Upper lobe of left lung (tissue), 6 donors: ENCODE measurements around the gene GABRD. TPM values are rescaled to one million over a fixed set of nuclear protein-coding genes. Genes with fewer than 3 reads are reported as not detected.

ENCODE experiments used
- ATAC-seq, 2 donors: fragments of 200-7000 bp; cut with Tn5 transposase; one replicate each; pipeline ENCODE4 v1.9.1; 2022; ENCODE audit warnings: mild to moderate bottlenecking in 2 of 2, moderate library complexity in 2 of 2; ENCODE audit not compliant: low FRiP score in 2 of 2
- DNase-seq, 2 donors: peaks; one replicate each; pipeline ENCODE4 v3.0.0-alpha.2; 2019 to 2020
- H3K27ac ChIP-seq, 4 donors: fragments of 200-600 bp; sonication (generic); one replicate each; pipeline ENCODE4 v1.5.1; 2016 to 2019
- H3K27me3 ChIP-seq, 4 donors: fragments of 200-600 bp; sonication (generic); one replicate each; pipeline ENCODE4 v1.5.1; 2017 to 2019
- H3K36me3 ChIP-seq, 4 donors: fragments of 200-600 bp; sonication (generic); one replicate each; pipeline ENCODE4 v1.5.1; 2016 to 2019
- H3K4me1 ChIP-seq, 4 donors: fragments of 200-600 bp; sonication (generic); one replicate each; pipeline ENCODE4 v1.5.1; 2018 to 2019
- H3K4me3 ChIP-seq, 4 donors: fragments of 200-600 bp; sonication (generic); one replicate each; pipeline ENCODE4 v1.5.1; 2017 to 2019; ENCODE audit warnings: mild to moderate bottlenecking in 2 of 4, moderate library complexity in 1 of 4
- H3K9me3 ChIP-seq, 4 donors: fragments of 200-600 bp; sonication (generic); one replicate each; pipeline ENCODE4 v1.5.1; 2018 to 2019
- EP300 ChIP-seq, 4 donors: sonication (generic); formaldehyde crosslinking; IDR thresholded peaks; one replicate each; pipeline ENCODE4 v1.5.1; 2017; ENCODE audit warnings: antibody characterized with exemption in 4 of 4, control low read depth in 2 of 4
- POLR2A ChIP-seq, 4 donors: fragments of 450-650 bp; IDR thresholded peaks; one replicate each; pipeline ENCODE4 v1.5.1; 2016 to 2017; ENCODE audit warnings: antibody characterized with exemption in 4 of 4, mild to moderate bottlenecking in 2 of 4
- POLR2AphosphoS5 ChIP-seq, 2 donors: sonication (generic); formaldehyde crosslinking; IDR thresholded peaks; one replicate each; pipeline ENCODE4 v1.5.1; 2017; ENCODE audit warnings: antibody characterized with exemption in 2 of 2
- WGBS, 2 donors: methylation state at CpG; one replicate each; pipeline ENCODE4 v1.1.5; 2017 to 2018; 5-methylcytosine and 5-hydroxymethylcytosine counted together
- total RNA-seq, 6 donors: library from RNA; depleted of rRNA in 4 of 6; stranded (reverse); fragments of >200 nt in 4 of 6; gene quantifications; one replicate each; pipeline versions ENCODE4 v1.1.0 to v1.2.1, GENCODE V29; 2016 to 2021
- TF ChIP-seq, protein P1 (sequence below), 6 experiments: fragments of 450-650 bp in 4 of 6; fragments of 200-600 bp in 2 of 6; sonication (generic) in 2 of 6; IDR thresholded peaks; one replicate each; pipeline ENCODE4 v1.5.1; 2016 to 2019; ENCODE audit warnings: antibody characterized with exemption in 6 of 6
- donor health status: DM: no; HTN: no; CAD: no; lungs with moderate emphysema.
- donor health status: DM: no; HTN: yes; CAD: no; lungs with severe emphysema.

The GABRD gene
- total RNA-seq, 6 donors from 2014 or later = 0.26 to 8.2 (median 1.2) TPM; not detected in 3

- Histone ChIP-seq H3K36me3 (no peaks in the 10 kb centered on the region), H3K9me3 (no peaks in the 10 kb centered on the region), H3K4me1 (peaks cover 19 to 59% (median 28%) of the 10 kb centered on the region in 4 donors), H3K27ac (peak overlapping the region in 3 of 4 donors; percentile 24 to 90 (median 87)), H3K27me3 (peaks cover 0 to 19% (median 7%) of the 10 kb centered on the region in 4 donors), H3K4me3 (peak overlapping the region; percentile 41 to 70 (median 64))
- 42 to 43% methylated on average over 8 to 14 of the region's 14 CpGs for WGBS, 2 donors
- peak in 1 of 2 donors; percentile 58 for ATAC-seq
- TF ChIP-seq, protein P1, sequence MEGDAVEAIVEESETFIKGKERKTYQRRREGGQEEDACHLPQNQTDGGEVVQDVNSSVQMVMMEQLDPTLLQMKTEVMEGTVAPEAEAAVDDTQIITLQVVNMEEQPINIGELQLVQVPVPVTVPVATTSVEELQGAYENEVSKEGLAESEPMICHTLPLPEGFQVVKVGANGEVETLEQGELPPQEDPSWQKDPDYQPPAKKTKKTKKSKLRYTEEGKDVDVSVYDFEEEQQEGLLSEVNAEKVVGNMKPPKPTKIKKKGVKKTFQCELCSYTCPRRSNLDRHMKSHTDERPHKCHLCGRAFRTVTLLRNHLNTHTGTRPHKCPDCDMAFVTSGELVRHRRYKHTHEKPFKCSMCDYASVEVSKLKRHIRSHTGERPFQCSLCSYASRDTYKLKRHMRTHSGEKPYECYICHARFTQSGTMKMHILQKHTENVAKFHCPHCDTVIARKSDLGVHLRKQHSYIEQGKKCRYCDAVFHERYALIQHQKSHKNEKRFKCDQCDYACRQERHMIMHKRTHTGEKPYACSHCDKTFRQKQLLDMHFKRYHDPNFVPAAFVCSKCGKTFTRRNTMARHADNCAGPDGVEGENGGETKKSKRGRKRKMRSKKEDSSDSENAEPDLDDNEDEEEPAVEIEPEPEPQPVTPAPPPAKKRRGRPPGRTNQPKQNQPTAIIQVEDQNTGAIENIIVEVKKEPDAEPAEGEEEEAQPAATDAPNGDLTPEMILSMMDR (IDR thresholded peaks at IDR 0.05) = peak; percentile 10 to 79 (median 50)
- TF ChIP-seq POLR2AphosphoS5 (IDR thresholded peaks at IDR 0.05) (no peak), POLR2A (IDR thresholded peaks at IDR 0.05) (no peak)
- peak; percentile 46 to 60 for DNase-seq
Observed at GRCh38 chr1:2049225-2049717, 30.1 kb downstream of the GABRD start.

GRCh38 chr1:2049718-2050431, 30.7 kb downstream of the GABRD start, which contains the start of gene PRKCZ:
Gene PRKCZ, plus strand, starts transcription at chr1:2050411. Its CDS starts 220 bp downstream, at chr1:2050631.
- DNase-seq = peak; percentile 92 to 99
- H3K9me3 ChIP-seq = no peaks in the 10 kb centered on the region
- H3K4me3 ChIP-seq = peak within 1 kb of the TSS; percentile 42 to 70 (median 64)
- H3K4me1 ChIP-seq = peaks cover 14 to 53% (median 26%) of the 10 kb centered on the region in 4 donors
- WGBS, 2 donors = 5% methylated on average over 18 of the region's 83 CpGs; no CpG with 5 or more reads in 1 of the 2 donors
- ATAC-seq = peak; percentile 79 to 88
- peaks cover 0 to 19% (median 7%) of the 10 kb centered on the region in 4 donors for H3K27me3 ChIP-seq
- no peaks in the 10 kb centered on the region for H3K36me3 ChIP-seq
- peak within 1 kb of the TSS; percentile 83 to 90 (median 88) for H3K27ac ChIP-seq
- TF ChIP-seq POLR2A (IDR thresholded peaks at IDR 0.05) = peak in 3 of 4 donors; percentile 21 to 69 (median 42)
- TF ChIP-seq POLR2AphosphoS5 (IDR thresholded peaks at IDR 0.05) = peak in 1 of 2 donors; percentile 17
- TF ChIP-seq EP300 (IDR thresholded peaks at IDR 0.05) = no peak
- TF ChIP-seq, protein P1 (IDR thresholded peaks at IDR 0.05) = no peak

DNA sequence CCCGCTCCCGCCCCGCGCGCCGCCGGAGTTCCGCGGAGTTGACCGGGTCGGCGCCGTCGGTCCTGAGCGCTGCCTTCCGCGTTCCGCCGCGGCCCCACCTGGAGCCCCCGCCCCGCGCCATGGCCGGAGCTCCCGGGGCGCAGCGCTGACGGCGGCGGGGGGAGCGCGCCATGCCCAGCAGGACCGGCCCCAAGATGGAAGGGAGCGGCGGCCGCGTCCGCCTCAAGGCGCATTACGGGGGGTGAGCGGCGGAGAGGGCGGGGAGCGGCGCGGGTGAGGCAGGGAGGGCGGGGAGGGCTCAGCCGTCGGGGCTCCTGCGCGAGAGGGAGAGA, 31.3 kb downstream of the GABRD start:
- Histone ChIP-seq H3K4me1 (peaks cover 10 to 48% (median 21%) of the 10 kb centered on the region in 4 donors), H3K27me3 (peaks cover 0 to 19% (median 7%) of the 10 kb centered on the region in 4 donors), H3K4me3 (peak overlapping the region; percentile 42 to 70 (median 64)), H3K36me3 (peaks cover 0 to 2% (median under 1%) of the 10 kb centered on the region in 4 donors), H3K9me3 (no peaks in the 10 kb centered on the region), H3K27ac (peak overlapping the region; percentile 81 to 90 (median 85))
- no peak for DNase-seq
- no peak for ATAC-seq
- TF ChIP-seq, protein P1 (IDR thresholded peaks at IDR 0.05) = no peak
- TF ChIP-seq POLR2A (IDR thresholded peaks at IDR 0.05) = peak in 2 of 4 donors; percentile 38 to 58
- WGBS, 2 donors = 0% methylated on average over 3 to 7 of the region's 51 CpGs

GRCh38 chr1:2050793-2051682, 31.9 kb downstream of the GABRD start:
- Histone ChIP-seq H3K4me1 (peaks cover 10 to 47% (median 20%) of the 10 kb centered on the region in 4 donors), H3K27ac (peak overlapping the region; percentile 81 to 90 (median 85)), H3K27me3 (peaks cover 0 to 19% (median 7%) of the 10 kb centered on the region in 4 donors), H3K36me3 (peaks cover 0 to 8% (median 4%) of the 10 kb centered on the region in 4 donors), H3K4me3 (peak overlapping the region; percentile 42 to 70 (median 64)), H3K9me3 (no peaks in the 10 kb centered on the region)
- TF ChIP-seq, protein P1 (IDR thresholded peaks at IDR 0.05) = no peak
- TF ChIP-seq POLR2A (IDR thresholded peaks at IDR 0.05) = peak in 1 of 4 donors; percentile 5
- no peak for ATAC-seq
- WGBS, 2 donors = 24% methylated on average over 60 of the region's 84 CpGs; no CpG with 5 or more reads in 1 of the 2 donors
- DNase-seq = peak in 1 of 2 donors; percentile 85
